NCI-H345 (cell line): ENCODE data around the gene ZNF524.

Experiments used
- DNase-seq: peaks from one replicate; lab custom pipeline; 2025; lab: John Stamatoyannopoulos, UW

Gene ZNF524

GRCh38 chr19:55620410-55621204 is 20.5 kb downstream of the ZNF524 start:
- DNase-seq, result no peak

- DNase-seq, result no peak
Measured at GRCh38 chr19:55621205-55621672, 21.2 kb downstream of the ZNF524 start.

GRCh38 chr19:55621673-55622231 is 21.7 kb downstream of the ZNF524 start:
- no peak for DNase-seq

GRCh38 chr19:55622242-55622969 is 22.3 kb downstream of the ZNF524 start:
- no peak for DNase-seq

GRCh38 chr19:55623130-55623529 is 23.0 kb downstream of the ZNF524 start:
- no peak for DNase-seq

GRCh38 chr19:55623561-55623960 is 23.5 kb downstream of the ZNF524 start:
- no peak for DNase-seq

- DNase-seq, result peak; percentile 88
Measured at GRCh38 chr19:55624109-55625003, 24.3 kb downstream of the ZNF524 start, which contains the start of gene ZNF784. Gene ZNF784, minus strand, starts transcription at chr19:55624566. Its CDS starts 5 bp downstream, at chr19:55624561.

GRCh38 chr19:55625004-55625326 is 24.9 kb downstream of the ZNF524 start:
- DNase-seq, result no peak

- no peak for DNase-seq
Measured at GRCh38 chr19:55626350-55626749, 26.3 kb downstream of the ZNF524 start.

- peak; percentile 86 for DNase-seq
Measured at GRCh38 chr19:55632463-55632834, 32.4 kb downstream of the ZNF524 start.

GRCh38 chr19:55633861-55634260 is 33.8 kb downstream of the ZNF524 start:
- no peak for DNase-seq

- no peak for DNase-seq
Measured at GRCh38 chr19:55635334-55635717, 35.2 kb downstream of the ZNF524 start.

- no peak for DNase-seq
Measured at GRCh38 chr19:55635856-55636440, 35.9 kb downstream of the ZNF524 start.

- DNase-seq, result no peak
Measured at GRCh38 chr19:55636723-55637122, 36.6 kb downstream of the ZNF524 start.

GRCh38 chr19:55637534-55637933 is 37.4 kb downstream of the ZNF524 start:
- DNase-seq, result no peak

GRCh38 chr19:55638864-55639359 is 38.8 kb downstream of the ZNF524 start:
- DNase-seq, result peak; percentile 32

- peak; percentile 72 for DNase-seq
Measured at GRCh38 chr19:55640043-55640576, 40.0 kb downstream of the ZNF524 start.

GRCh38 chr19:55640577-55641425 is 40.7 kb downstream of the ZNF524 start, which contains the start of gene ZNF580:
Gene ZNF580, plus strand, starts transcription at chr19:55641002. Its CDS starts 1,507 bp downstream, at chr19:55642509.
- peak; percentile 63 for DNase-seq

- peak; percentile 16 for DNase-seq
Measured at GRCh38 chr19:55641426-55642152, 41.5 kb downstream of the ZNF524 start.
